ENCODE results near the gene STAT3. TPM values are rescaled to one million over a fixed set of nuclear protein-coding genes. Genes with fewer than 3 reads are reported as not detected.
A peak's percentile ranks its signal among the peaks of the same experiment; 100 is the strongest.

Gene STAT3
- total RNA-seq, 1 donor from 2014 or later = 68.0 TPM

- H3K4me3 Mint-ChIP-seq (ENCODE audit: unreplicated experiment) = no peak overlapping the region
- no peaks in the 10 kb centered on the region for H3K36me3 Mint-ChIP-seq (ENCODE audit: unreplicated experiment)
- no peak overlapping the region for H3K27ac Mint-ChIP-seq (ENCODE audit: unreplicated experiment)
- no peak for DNase-seq
- H3K4me1 Mint-ChIP-seq (ENCODE audit: low read depth, unreplicated experiment) = peaks cover 3% of the 10 kb centered on the region
- peaks cover 5% of the 10 kb centered on the region for H3K27me3 Mint-ChIP-seq (ENCODE audit: unreplicated experiment)
- TF ChIP-seq CTCF (IDR thresholded peaks at IDR 0.05; ENCODE audit: partially characterized antibody, unreplicated experiment) = no peak
- H3K9me3 Mint-ChIP-seq (ENCODE audit: unreplicated experiment) = no peaks in the 10 kb centered on the region
These were observed 21.5 kb upstream of the STAT3 start for GRCh38 chr17:42409523-42410318.

DNA sequence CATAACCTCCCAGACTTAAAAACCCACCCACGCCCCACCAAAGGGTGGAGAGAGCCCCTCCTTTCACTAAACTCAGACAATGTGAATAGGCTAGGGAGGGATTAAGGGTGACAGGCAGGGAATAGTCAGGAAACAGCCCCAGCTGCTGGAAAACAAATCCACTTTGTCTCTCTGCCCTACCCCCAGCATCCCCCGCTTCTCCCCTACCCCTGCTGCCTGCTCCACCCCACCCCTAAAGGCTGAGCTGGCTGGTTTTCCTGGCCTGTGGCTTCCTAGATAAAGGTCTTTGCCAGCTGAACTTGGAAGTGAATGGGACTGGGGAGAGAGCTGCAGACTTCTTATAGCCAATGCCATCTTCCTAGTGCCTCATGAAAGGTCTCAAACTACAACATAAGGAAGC lies 19.8 kb upstream of the STAT3 start:
- no peaks in the 10 kb centered on the region for H3K9me3 Mint-ChIP-seq (ENCODE audit: unreplicated experiment)
- H3K27ac Mint-ChIP-seq (ENCODE audit: unreplicated experiment) = no peak overlapping the region
- no peak for TF ChIP-seq CTCF (IDR thresholded peaks at IDR 0.05; ENCODE audit: partially characterized antibody, unreplicated experiment)
- H3K4me1 Mint-ChIP-seq (ENCODE audit: low read depth, unreplicated experiment) = peaks cover 3% of the 10 kb centered on the region
- no peak for DNase-seq
- no peaks in the 10 kb centered on the region for H3K36me3 Mint-ChIP-seq (ENCODE audit: unreplicated experiment)
- H3K27me3 Mint-ChIP-seq (ENCODE audit: unreplicated experiment) = peaks cover 6% of the 10 kb centered on the region
- H3K4me3 Mint-ChIP-seq (ENCODE audit: unreplicated experiment) = no peak overlapping the region

DNA sequence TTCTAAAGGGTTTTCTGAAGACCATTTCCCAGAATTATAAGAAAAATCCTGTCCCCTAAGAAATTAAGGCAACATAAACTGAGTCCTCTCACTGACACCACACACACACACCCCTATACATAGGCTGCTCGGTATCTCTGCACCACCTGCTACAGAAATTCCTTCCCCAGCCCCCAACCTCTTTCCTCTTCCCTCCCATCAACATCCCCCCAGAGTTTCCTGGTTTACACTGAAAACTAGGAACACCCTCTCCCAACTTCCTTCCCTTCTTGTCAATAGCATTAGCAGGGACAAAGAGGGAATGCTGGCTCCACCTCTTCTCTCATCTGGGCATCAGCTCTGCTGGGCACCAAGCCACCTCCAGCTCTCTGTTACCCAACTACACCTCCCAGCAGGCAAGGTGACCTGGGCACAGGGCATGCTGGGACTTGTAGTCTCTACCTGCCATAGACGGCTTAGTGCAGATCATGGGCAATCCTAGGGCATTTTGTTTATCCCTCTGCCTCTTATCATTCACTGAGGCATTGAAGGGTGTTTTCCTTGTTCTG lies 19.1 kb upstream of the STAT3 start:
- peak overlapping the region; percentile 9 for H3K27ac Mint-ChIP-seq (ENCODE audit: unreplicated experiment)
- H3K9me3 Mint-ChIP-seq (ENCODE audit: unreplicated experiment) = no peaks in the 10 kb centered on the region
- peak; percentile 39 for DNase-seq
- peaks cover 6% of the 10 kb centered on the region for H3K27me3 Mint-ChIP-seq (ENCODE audit: unreplicated experiment)
- no peaks in the 10 kb centered on the region for H3K36me3 Mint-ChIP-seq (ENCODE audit: unreplicated experiment)
- no peak for TF ChIP-seq CTCF (IDR thresholded peaks at IDR 0.05; ENCODE audit: partially characterized antibody, unreplicated experiment)
- H3K4me1 Mint-ChIP-seq (ENCODE audit: low read depth, unreplicated experiment) = peaks cover 4% of the 10 kb centered on the region
- H3K4me3 Mint-ChIP-seq (ENCODE audit: unreplicated experiment) = no peak overlapping the region

DNA sequence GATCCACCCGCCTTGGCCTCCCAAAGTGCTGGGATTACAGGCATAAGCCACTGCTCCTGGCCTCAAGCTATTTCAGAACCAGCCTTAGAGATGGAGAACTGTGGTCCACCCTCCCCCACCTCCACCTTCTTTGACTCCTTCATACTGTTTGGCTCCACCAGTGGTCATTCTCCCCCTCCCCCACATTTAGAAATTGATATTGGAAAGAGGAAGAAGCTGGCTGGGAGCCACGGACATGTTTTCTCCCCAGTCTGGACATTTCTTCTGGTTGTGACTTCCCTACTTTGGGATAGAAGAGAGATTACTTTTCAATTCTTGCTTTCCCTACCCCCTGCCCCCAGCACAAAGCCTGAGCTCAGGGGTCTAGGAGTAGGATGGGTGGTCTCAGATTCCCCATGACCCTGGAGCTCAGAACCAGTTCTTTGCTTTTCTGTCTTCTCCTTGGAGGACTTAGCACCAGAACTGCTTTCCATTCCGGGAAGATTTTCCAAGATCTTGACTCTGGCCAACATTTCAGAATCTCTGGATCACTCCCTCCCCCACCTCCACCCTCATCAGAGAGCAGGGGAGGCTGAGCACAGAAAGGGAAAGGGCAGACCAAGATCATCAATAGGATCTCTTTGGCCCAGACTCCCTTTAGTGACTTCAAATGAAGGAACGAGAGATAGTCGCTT lies 18.5 kb upstream of the STAT3 start:
- H3K27me3 Mint-ChIP-seq (ENCODE audit: unreplicated experiment) = peaks cover 5% of the 10 kb centered on the region
- no peaks in the 10 kb centered on the region for H3K36me3 Mint-ChIP-seq (ENCODE audit: unreplicated experiment)
- H3K4me3 Mint-ChIP-seq (ENCODE audit: unreplicated experiment) = no peak overlapping the region
- H3K27ac Mint-ChIP-seq (ENCODE audit: unreplicated experiment) = no peak overlapping the region
- no peak for TF ChIP-seq CTCF (IDR thresholded peaks at IDR 0.05; ENCODE audit: partially characterized antibody, unreplicated experiment)
- no peak for DNase-seq
- H3K4me1 Mint-ChIP-seq (ENCODE audit: low read depth, unreplicated experiment) = peaks cover 7% of the 10 kb centered on the region
- H3K9me3 Mint-ChIP-seq (ENCODE audit: unreplicated experiment) = no peaks in the 10 kb centered on the region

Measured in glutamatergic neuron (in vitro differentiated cells).